ENCODE measurements around the gene CEP164. TPM values are rescaled to one million over a fixed set of nuclear protein-coding genes. Genes with fewer than 3 reads are reported as not detected.

CEP164 gene
- total and polyA plus RNA-seq, 2 experiments from 2014 or later, result 13.9 to 23.8 TPM

GRCh38 chr11:117428186-117428855, 100.7 kb downstream of the CEP164 start:
- DNase-seq (ENCODE audit: low spot score), result no peak
- H3K9me2 ChIP-seq (ENCODE audit: insufficient read depth), result no peaks in the 10 kb centered on the region
- H3K4me1 Mint-ChIP-seq, result peaks cover 34% of the 10 kb centered on the region
- H2AFZ ChIP-seq, result no peak overlapping the region
- no peaks in the 10 kb centered on the region for H4K20me1 ChIP-seq (replicated peaks; ENCODE audit: insufficient read depth)
- H3K36me3 Mint-ChIP-seq (ENCODE audit: low read depth), result no peaks in the 10 kb centered on the region
- no peak overlapping the region for H3K27ac Mint-ChIP-seq
- no peaks in the 10 kb centered on the region for H3K27me3 ChIP-seq (ENCODE audit: insufficient read depth)
- no peaks in the 10 kb centered on the region for H3K79me2 ChIP-seq (replicated peaks; ENCODE audit: insufficient read depth)
- H3K9me3 Mint-ChIP-seq, result no peaks in the 10 kb centered on the region
- TF ChIP-seq JUNB (IDR thresholded peaks at IDR 0.05; ENCODE audit: unreplicated experiment), result no peak
- TF ChIP-seq POLR2AphosphoS5 (IDR thresholded peaks at IDR 0.05; ENCODE audit: low read depth), result no peak
- TF ChIP-seq ZNF331 (CRISPR knock-in tag; IDR thresholded peaks at IDR 0.05; ENCODE audit: low read depth), result no peak
- no peak for TF ChIP-seq ETS1 (IDR thresholded peaks at IDR 0.05)
- TF ChIP-seq CREB1 (CRISPR knock-in tag; IDR thresholded peaks at IDR 0.05; ENCODE audit: low read depth), result no peak
- TF ChIP-seq, protein P1, sequence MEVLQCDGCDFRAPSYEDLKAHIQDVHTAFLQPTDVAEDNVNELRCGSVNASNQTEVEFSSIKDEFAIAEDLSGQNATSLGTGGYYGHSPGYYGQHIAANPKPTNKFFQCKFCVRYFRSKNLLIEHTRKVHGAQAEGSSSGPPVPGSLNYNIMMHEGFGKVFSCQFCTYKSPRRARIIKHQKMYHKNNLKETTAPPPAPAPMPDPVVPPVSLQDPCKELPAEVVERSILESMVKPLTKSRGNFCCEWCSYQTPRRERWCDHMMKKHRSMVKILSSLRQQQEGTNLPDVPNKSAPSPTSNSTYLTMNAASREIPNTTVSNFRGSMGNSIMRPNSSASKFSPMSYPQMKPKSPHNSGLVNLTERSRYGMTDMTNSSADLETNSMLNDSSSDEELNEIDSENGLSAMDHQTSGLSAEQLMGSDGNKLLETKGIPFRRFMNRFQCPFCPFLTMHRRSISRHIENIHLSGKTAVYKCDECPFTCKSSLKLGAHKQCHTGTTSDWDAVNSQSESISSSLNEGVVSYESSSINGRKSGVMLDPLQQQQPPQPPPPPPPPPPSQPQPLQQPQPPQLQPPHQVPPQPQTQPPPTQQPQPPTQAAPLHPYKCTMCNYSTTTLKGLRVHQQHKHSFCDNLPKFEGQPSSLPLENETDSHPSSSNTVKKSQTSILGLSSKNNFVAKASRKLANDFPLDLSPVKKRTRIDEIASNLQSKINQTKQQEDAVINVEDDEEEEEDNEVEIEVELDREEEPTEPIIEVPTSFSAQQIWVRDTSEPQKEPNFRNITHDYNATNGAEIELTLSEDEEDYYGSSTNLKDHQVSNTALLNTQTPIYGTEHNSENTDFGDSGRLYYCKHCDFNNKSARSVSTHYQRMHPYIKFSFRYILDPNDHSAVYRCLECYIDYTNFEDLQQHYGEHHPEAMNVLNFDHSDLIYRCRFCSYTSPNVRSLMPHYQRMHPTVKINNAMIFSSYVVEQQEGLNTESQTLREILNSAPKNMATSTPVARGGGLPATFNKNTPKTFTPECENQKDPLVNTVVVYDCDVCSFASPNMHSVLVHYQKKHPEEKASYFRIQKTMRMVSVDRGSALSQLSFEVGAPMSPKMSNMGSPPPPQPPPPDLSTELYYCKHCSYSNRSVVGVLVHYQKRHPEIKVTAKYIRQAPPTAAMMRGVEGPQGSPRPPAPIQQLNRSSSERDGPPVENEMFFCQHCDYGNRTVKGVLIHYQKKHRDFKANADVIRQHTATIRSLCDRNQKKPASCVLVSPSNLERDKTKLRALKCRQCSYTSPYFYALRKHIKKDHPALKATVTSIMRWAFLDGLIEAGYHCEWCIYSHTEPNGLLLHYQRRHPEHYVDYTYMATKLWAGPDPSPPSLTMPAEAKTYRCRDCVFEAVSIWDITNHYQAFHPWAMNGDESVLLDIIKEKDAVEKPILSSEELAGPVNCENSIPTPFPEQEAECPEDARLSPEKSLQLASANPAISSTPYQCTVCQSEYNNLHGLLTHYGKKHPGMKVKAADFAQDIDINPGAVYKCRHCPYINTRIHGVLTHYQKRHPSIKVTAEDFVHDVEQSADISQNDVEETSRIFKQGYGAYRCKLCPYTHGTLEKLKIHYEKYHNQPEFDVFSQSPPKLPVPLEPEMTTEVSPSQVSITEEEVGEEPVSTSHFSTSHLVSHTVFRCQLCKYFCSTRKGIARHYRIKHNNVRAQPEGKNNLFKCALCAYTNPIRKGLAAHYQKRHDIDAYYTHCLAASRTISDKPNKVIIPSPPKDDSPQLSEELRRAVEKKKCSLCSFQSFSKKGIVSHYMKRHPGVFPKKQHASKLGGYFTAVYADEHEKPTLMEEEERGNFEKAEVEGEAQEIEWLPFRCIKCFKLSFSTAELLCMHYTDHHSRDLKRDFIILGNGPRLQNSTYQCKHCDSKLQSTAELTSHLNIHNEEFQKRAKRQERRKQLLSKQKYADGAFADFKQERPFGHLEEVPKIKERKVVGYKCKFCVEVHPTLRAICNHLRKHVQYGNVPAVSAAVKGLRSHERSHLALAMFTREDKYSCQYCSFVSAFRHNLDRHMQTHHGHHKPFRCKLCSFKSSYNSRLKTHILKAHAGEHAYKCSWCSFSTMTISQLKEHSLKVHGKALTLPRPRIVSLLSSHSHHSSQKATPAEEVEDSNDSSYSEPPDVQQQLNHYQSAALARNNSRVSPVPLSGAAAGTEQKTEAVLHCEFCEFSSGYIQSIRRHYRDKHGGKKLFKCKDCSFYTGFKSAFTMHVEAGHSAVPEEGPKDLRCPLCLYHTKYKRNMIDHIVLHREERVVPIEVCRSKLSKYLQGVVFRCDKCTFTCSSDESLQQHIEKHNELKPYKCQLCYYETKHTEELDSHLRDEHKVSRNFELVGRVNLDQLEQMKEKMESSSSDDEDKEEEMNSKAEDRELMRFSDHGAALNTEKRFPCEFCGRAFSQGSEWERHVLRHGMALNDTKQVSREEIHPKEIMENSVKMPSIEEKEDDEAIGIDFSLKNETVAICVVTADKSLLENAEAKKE (CRISPR knock-in tag; IDR thresholded peaks at IDR 0.05), result no peak
- no peak for TF ChIP-seq ZNF114 (CRISPR knock-in tag; IDR thresholded peaks at IDR 0.05)
- TF ChIP-seq REST (IDR thresholded peaks at IDR 0.05; ENCODE audit: unreplicated experiment), result no peak
- TF ChIP-seq EZH2 (IDR thresholded peaks at IDR 0.05; ENCODE audit: low read depth, unreplicated experiment), result no peak
- TF ChIP-seq, protein P2, sequence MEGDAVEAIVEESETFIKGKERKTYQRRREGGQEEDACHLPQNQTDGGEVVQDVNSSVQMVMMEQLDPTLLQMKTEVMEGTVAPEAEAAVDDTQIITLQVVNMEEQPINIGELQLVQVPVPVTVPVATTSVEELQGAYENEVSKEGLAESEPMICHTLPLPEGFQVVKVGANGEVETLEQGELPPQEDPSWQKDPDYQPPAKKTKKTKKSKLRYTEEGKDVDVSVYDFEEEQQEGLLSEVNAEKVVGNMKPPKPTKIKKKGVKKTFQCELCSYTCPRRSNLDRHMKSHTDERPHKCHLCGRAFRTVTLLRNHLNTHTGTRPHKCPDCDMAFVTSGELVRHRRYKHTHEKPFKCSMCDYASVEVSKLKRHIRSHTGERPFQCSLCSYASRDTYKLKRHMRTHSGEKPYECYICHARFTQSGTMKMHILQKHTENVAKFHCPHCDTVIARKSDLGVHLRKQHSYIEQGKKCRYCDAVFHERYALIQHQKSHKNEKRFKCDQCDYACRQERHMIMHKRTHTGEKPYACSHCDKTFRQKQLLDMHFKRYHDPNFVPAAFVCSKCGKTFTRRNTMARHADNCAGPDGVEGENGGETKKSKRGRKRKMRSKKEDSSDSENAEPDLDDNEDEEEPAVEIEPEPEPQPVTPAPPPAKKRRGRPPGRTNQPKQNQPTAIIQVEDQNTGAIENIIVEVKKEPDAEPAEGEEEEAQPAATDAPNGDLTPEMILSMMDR (conservative IDR thresholded peaks at IDR 0.05; ENCODE audit: low read depth in 2 of 2), result no peak
- no peak for TF ChIP-seq STAT1 (IDR thresholded peaks at IDR 0.05; ENCODE audit: unreplicated experiment)
- no peak for TF ChIP-seq EZH2phosphoT487 (IDR thresholded peaks at IDR 0.05; ENCODE audit: unreplicated experiment)
- TF ChIP-seq NANOG (IDR thresholded peaks at IDR 0.05; ENCODE audit: borderline replicate concordance), result no peak
- H3K36me3 ChIP-seq (ENCODE audit: insufficient read depth), result no peaks in the 10 kb centered on the region
- no peak overlapping the region for H3K4me3 Mint-ChIP-seq
- peaks cover 18% of the 10 kb centered on the region for H3K27me3 Mint-ChIP-seq (ENCODE audit: insufficient read depth, low read depth, poor library complexity)
- H3K4me3 ChIP-seq, result no peak overlapping the region
- no peak for ATAC-seq
- H3K27ac ChIP-seq (ENCODE audit: low read depth), result no peak overlapping the region
- no peak overlapping the region for H3K4me2 ChIP-seq
- no peaks in the 10 kb centered on the region for H3F3A ChIP-seq (replicated peaks; ENCODE audit: low read depth)
- H3K4me1 ChIP-seq (ENCODE audit: insufficient read depth), result peaks cover 8% of the 10 kb centered on the region
